H1 (cell line): ENCODE data around the gene RNF126.

ENCODE experiments used
- EZH2 ChIP-seq: fragments of 200-600 bp; sonication (generic); IDR thresholded peaks from 2 replicates; pipeline ENCODE4 v1.7.1; 2012; ENCODE audit warnings: low read depth, mild to moderate bottlenecking, moderate library complexity, low read length, inconsistent platforms; ENCODE audit not compliant: severe bottlenecking
- JUN ChIP-seq: IDR thresholded peaks from 2 replicates; pipeline ENCODE4 v1.6.1; 2011; ENCODE audit warnings: low read depth, mild to moderate bottlenecking, improper control_type of control experiment, low read length
- NANOG ChIP-seq: IDR thresholded peaks from 2 replicates; pipeline ENCODE4 v1.6.1; 2011; ENCODE audit warnings: low read length, low read depth, mild to moderate bottlenecking, inconsistent platforms; ENCODE audit not compliant: insufficient read depth, poor library complexity, severe bottlenecking
- POLR2A ChIP-seq, 2 experiments: IDR thresholded peaks; 1 replicate in 1 of 2; 2 replicates in 1 of 2; pipeline ENCODE4 v1.6.1; 2011; ENCODE audit warnings: low read depth in 2 of 2, low read length in 2 of 2, mild to moderate bottlenecking in 2 of 2; ENCODE audit errors: control extremely low read depth in 1 of 2
- RAD21 ChIP-seq, 2 experiments: IDR thresholded peaks in 1 of 2; conservative IDR thresholded peaks in 1 of 2; 2 replicates each; pipeline ENCODE4 v1.6.1; 2011; ENCODE audit warnings: low read depth in 2 of 2, low read length in 2 of 2, improper control_type of control experiment in 1 of 2, inconsistent platforms in 1 of 2, mild to moderate bottlenecking in 1 of 2, moderate library complexity in 1 of 2
- RFX5 ChIP-seq: IDR thresholded peaks from 2 replicates; pipeline ENCODE4 v1.6.1; 2011; ENCODE audit warnings: low read depth, low read length, improper control_type of control experiment, borderline replicate concordance
- SIRT6 ChIP-seq: IDR thresholded peaks from one replicate; pipeline ENCODE4 v1.7.1; 2012; ENCODE audit warnings: low read length, inconsistent platforms
- SP2 ChIP-seq: IDR thresholded peaks from 2 replicates; pipeline ENCODE4 v1.6.1; 2012; ENCODE audit warnings: mild to moderate bottlenecking, low read length, inconsistent platforms
- SUZ12 ChIP-seq: fragments of 200-600 bp; sonication (generic); IDR thresholded peaks from 2 replicates; pipeline ENCODE4 v1.6.1; 2012; ENCODE audit warnings: mild to moderate bottlenecking, inconsistent platforms, low read length, moderate library complexity, mixed read lengths
- TAF1 ChIP-seq: IDR thresholded peaks from 2 replicates; pipeline ENCODE4 v1.6.1; 2011; ENCODE audit warnings: mild to moderate bottlenecking, low read depth, low read length
- TF ChIP-seq, protein P1 (sequence below): IDR thresholded peaks from 2 replicates; pipeline ENCODE4 v1.6.1; 2012; ENCODE audit warnings: inconsistent platforms
- TF ChIP-seq, protein P2 (sequence below), 3 experiments: IDR thresholded peaks; 1 replicate in 2 of 3; 2 replicates in 1 of 3; pipeline versions ENCODE4 v1.5.1 to v1.6.1; 2011; ENCODE audit warnings: low read length in 3 of 3, mild to moderate bottlenecking in 3 of 3, inconsistent platforms in 2 of 3, low read depth in 1 of 3, moderate library complexity in 1 of 3; ENCODE audit not compliant: insufficient read depth in 1 of 3; ENCODE audit errors: control extremely low read depth in 1 of 3
- TF ChIP-seq, protein P3 (sequence below): IDR thresholded peaks from 2 replicates; pipeline ENCODE4 v1.6.1; 2012; ENCODE audit warnings: low read length, inconsistent platforms
- TF ChIP-seq, protein P4 (sequence below): IDR thresholded peaks from 2 replicates; pipeline ENCODE4 v1.6.1; 2011; ENCODE audit warnings: low read length, improper control_type of control experiment

DNA sequence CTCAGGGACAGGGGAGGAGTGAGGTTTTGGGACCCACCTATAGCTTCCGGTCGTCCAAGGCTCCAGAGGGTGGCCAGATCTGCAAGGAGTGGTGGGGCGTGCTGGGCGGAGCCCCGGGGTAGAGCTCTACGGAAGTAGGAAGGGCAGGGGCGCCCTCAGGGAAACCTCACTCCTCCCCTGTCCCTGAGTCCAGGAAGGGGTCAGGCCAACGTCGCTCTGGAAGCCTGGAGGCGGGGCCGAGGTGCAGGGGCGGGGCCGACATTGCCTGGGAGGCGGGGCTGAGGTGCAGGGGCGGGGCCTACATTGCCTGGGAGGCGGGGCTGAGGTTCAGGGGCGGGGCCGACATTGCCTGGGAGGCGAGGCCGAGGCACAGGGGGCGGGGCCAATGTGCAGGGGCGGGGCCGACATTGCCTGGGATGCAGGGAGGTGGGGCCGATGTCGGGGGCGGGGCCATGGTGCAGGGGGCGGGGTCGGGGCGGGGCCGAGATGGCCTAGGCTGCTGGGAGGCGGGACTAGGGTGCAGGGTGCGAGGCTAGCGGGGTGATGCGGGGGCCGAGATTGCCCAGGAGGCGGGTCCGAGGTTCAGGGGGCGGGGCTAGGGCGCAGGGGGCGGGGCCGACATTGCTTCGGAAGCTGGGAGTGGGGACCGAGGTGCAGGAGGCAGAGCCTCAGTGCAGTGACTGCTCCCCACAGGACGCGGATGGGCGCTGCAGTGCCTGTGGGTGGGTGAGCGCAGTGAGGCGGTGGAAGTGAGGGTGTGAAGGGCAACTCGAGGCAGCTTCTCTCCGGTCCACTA is 40.8 kb upstream of the RNF126 start:
- peak in 1 of 2 experiments; percentile 47; a peak in 2 of 3 replicates for TF ChIP-seq POLR2A (IDR thresholded peaks at IDR 0.05; ENCODE audit: control extremely low read depth in 1 of 2, low read depth in 2 of 2, low read length in 2 of 2)
- TF ChIP-seq, protein P1, sequence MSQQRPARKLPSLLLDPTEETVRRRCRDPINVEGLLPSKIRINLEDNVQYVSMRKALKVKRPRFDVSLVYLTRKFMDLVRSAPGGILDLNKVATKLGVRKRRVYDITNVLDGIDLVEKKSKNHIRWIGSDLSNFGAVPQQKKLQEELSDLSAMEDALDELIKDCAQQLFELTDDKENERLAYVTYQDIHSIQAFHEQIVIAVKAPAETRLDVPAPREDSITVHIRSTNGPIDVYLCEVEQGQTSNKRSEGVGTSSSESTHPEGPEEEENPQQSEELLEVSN = peak; percentile 52; the same call in 1 of the 2 replicates
- TF ChIP-seq, protein P2, sequence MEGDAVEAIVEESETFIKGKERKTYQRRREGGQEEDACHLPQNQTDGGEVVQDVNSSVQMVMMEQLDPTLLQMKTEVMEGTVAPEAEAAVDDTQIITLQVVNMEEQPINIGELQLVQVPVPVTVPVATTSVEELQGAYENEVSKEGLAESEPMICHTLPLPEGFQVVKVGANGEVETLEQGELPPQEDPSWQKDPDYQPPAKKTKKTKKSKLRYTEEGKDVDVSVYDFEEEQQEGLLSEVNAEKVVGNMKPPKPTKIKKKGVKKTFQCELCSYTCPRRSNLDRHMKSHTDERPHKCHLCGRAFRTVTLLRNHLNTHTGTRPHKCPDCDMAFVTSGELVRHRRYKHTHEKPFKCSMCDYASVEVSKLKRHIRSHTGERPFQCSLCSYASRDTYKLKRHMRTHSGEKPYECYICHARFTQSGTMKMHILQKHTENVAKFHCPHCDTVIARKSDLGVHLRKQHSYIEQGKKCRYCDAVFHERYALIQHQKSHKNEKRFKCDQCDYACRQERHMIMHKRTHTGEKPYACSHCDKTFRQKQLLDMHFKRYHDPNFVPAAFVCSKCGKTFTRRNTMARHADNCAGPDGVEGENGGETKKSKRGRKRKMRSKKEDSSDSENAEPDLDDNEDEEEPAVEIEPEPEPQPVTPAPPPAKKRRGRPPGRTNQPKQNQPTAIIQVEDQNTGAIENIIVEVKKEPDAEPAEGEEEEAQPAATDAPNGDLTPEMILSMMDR (IDR thresholded peaks at IDR 0.05; ENCODE audit: control extremely low read depth in 1 of 3, insufficient read depth in 1 of 3, low read depth in 1 of 3, low read length in 3 of 3) = no peak; a peak in 1 of 4 replicates
- no peak for TF ChIP-seq EZH2
- no peak for TF ChIP-seq RAD21 (IDR thresholded peaks at IDR 0.05 in 1 of 2, conservative IDR thresholded peaks at IDR 0.05 in 1 of 2; ENCODE audit: low read depth in 2 of 2, low read length in 2 of 2)
- TF ChIP-seq RFX5 = no peak
- no peak for TF ChIP-seq NANOG
- TF ChIP-seq, protein P3, sequence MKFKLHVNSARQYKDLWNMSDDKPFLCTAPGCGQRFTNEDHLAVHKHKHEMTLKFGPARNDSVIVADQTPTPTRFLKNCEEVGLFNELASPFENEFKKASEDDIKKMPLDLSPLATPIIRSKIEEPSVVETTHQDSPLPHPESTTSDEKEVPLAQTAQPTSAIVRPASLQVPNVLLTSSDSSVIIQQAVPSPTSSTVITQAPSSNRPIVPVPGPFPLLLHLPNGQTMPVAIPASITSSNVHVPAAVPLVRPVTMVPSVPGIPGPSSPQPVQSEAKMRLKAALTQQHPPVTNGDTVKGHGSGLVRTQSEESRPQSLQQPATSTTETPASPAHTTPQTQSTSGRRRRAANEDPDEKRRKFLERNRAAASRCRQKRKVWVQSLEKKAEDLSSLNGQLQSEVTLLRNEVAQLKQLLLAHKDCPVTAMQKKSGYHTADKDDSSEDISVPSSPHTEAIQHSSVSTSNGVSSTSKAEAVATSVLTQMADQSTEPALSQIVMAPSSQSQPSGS = no peak
- no peak for TF ChIP-seq SP2
- no peak for TF ChIP-seq JUN
- no peak for TF ChIP-seq SUZ12
- TF ChIP-seq, protein P4, sequence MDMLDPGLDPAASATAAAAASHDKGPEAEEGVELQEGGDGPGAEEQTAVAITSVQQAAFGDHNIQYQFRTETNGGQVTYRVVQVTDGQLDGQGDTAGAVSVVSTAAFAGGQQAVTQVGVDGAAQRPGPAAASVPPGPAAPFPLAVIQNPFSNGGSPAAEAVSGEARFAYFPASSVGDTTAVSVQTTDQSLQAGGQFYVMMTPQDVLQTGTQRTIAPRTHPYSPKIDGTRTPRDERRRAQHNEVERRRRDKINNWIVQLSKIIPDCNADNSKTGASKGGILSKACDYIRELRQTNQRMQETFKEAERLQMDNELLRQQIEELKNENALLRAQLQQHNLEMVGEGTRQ = no peak
- no peak for TF ChIP-seq SIRT6
- TF ChIP-seq TAF1 = peak; percentile 84
